ENCODE results near the gene WDR1. TPM values are rescaled to one million over a fixed set of nuclear protein-coding genes. Genes with fewer than 3 reads are reported as not detected.

The WDR1 gene
- total and polyA plus RNA-seq, 2 experiments from 2014 or later = 413 to 487 TPM

DNA sequence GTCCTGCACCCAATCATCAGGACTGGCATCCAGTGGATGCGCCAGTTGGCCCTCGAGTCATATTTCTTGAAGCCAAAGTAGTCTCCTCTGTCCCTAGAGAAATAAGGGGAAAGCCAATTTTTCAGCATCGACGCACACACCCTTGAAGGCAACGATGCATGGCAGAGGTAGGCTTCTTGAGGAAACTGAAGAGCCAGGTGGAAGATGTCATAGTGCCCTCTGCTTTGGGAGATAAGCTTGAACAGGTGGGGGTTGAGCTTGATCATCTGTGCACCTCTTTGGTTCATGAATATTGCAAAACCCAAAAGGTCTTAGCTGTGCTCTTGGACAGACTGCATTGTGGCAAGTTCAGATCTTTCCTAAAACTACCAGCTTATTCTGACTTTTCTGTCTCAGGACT lies 34.6 kb upstream of the WDR1 start:
- H3K9me3 ChIP-seq (ENCODE audit: low read depth) = no peaks in the 10 kb centered on the region
- in situ Hi-C loops (cut with MboI) = no loop called here
- no peak overlapping the region for H3K27ac ChIP-seq
- TF ChIP-seq EZH2phosphoT487 (IDR thresholded peaks at IDR 0.05; ENCODE audit: insufficient read depth, low read depth) (no peak), EZH2 (IDR thresholded peaks at IDR 0.05; ENCODE audit: insufficient read depth, poor library complexity, severe bottlenecking) (no peak)
- no peaks in the 10 kb centered on the region for H3K4me1 ChIP-seq (ENCODE audit: insufficient read depth)
- no peak for DNase-seq
- H4K20me1 ChIP-seq (ENCODE audit: insufficient read depth) = no peaks in the 10 kb centered on the region
- no peaks in the 10 kb centered on the region for H3K9me2 ChIP-seq (ENCODE audit: insufficient read depth)
- no peak overlapping the region for H3K9ac ChIP-seq
- no peaks in the 10 kb centered on the region for H3K79me2 ChIP-seq (ENCODE audit: insufficient read depth)
- H3K36me3 ChIP-seq (ENCODE audit: low read depth) = no peaks in the 10 kb centered on the region
- no peak overlapping the region for H3K4me2 ChIP-seq (ENCODE audit: unreplicated experiment)
- peaks cover 4% of the 10 kb centered on the region; the same call in 1 of the 2 replicates for H3K27me3 ChIP-seq (replicated peaks; ENCODE audit: insufficient read depth)
- H3K4me3 ChIP-seq = no peak overlapping the region
- H2AFZ ChIP-seq = no peak overlapping the region
- H3F3A ChIP-seq (ENCODE audit: insufficient read depth) = no peaks in the 10 kb centered on the region
- 70 to 79% methylated on average over 5 of the region's 5 CpGs for WGBS, 2 experiments (ENCODE audit: low coverage in 1 of 2, low lambda C conversion rate in 2 of 2, missing lambda C conversion rate in 2 of 2)

DNA sequence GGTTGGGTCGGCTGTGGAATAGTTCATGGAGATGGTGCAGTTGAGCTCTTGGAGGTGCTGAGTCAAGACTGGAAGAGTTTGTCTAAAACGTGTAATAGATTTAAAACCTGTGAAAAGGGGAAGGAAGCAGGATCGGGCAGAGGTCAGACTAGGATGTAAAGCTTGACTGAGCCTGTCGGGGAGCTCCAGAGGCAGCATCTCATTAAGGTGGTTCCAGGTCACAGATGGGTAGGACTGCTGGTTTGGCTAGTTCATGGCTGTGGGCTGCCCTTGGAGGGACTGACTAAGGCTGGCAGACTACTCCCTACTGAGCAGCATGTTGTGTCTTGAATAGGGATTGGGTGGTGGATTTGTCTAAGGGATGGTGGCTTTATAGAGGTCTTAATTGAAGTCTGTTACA lies 28.4 kb upstream of the WDR1 start:
- no peak for DNase-seq
- Histone ChIP-seq H3K4me2 (ENCODE audit: unreplicated experiment) (no peak overlapping the region), H4K20me1 (ENCODE audit: insufficient read depth) (no peaks in the 10 kb centered on the region), H3K79me2 (ENCODE audit: insufficient read depth) (no peaks in the 10 kb centered on the region), H3K9me3 (ENCODE audit: low read depth) (no peaks in the 10 kb centered on the region), H3K27me3 (replicated peaks; ENCODE audit: insufficient read depth) (peaks cover 13% of the 10 kb centered on the region), H3K9me2 (ENCODE audit: insufficient read depth) (no peaks in the 10 kb centered on the region), H3F3A (ENCODE audit: insufficient read depth) (no peaks in the 10 kb centered on the region), H3K27ac (no peak overlapping the region), H3K4me3 (no peak overlapping the region), H2AFZ (no peak overlapping the region), H3K9ac (no peak overlapping the region), H3K4me1 (ENCODE audit: insufficient read depth) (no peaks in the 10 kb centered on the region), H3K36me3 (ENCODE audit: low read depth) (no peaks in the 10 kb centered on the region)
- WGBS, 2 experiments (ENCODE audit: low coverage in 1 of 2, low lambda C conversion rate in 2 of 2, missing lambda C conversion rate in 2 of 2) = 73 to 74% methylated on average over 4 of the region's 4 CpGs
- in situ Hi-C loops (cut with MboI) = no loop called here
- no peak for TF ChIP-seq EZH2phosphoT487 (IDR thresholded peaks at IDR 0.05; ENCODE audit: insufficient read depth, low read depth)

DNA sequence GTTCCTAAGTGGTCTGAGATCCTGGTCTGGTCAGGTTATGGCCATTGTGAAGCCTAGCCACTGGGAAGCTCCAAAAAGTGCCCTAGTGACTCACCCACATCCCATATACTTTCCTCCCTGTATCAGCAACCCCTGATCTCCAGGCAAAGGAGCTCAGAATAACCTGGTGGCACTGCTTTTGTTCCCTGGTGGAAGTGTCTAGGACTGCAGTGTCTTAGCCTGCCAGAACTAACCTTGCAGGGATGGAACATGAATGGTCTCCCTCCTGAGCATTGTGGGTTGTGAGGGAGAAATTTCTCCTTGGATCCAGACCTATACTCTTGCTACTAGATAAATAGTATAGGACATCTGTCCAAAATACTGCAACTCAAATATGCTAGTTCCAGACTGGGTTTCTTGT lies 27.9 kb upstream of the WDR1 start:
- no peaks in the 10 kb centered on the region for H3K9me3 ChIP-seq (ENCODE audit: low read depth)
- no peak overlapping the region for H3K27ac ChIP-seq
- no peak overlapping the region for H3K4me3 ChIP-seq
- TF ChIP-seq EZH2phosphoT487 (IDR thresholded peaks at IDR 0.05; ENCODE audit: insufficient read depth, low read depth) (no peak), EZH2 (IDR thresholded peaks at IDR 0.05; ENCODE audit: insufficient read depth, poor library complexity, severe bottlenecking) (no peak)
- no peaks in the 10 kb centered on the region for H3F3A ChIP-seq (ENCODE audit: insufficient read depth)
- no peaks in the 10 kb centered on the region for H3K4me1 ChIP-seq (ENCODE audit: insufficient read depth)
- no peak for DNase-seq
- no peak overlapping the region for H2AFZ ChIP-seq
- no peaks in the 10 kb centered on the region for H3K36me3 ChIP-seq (ENCODE audit: low read depth)
- H3K9me2 ChIP-seq (ENCODE audit: insufficient read depth) = no peaks in the 10 kb centered on the region
- no peak overlapping the region for H3K4me2 ChIP-seq (ENCODE audit: unreplicated experiment)
- H3K27me3 ChIP-seq (replicated peaks; ENCODE audit: insufficient read depth) = peaks cover 13% of the 10 kb centered on the region
- H3K79me2 ChIP-seq (ENCODE audit: insufficient read depth) = no peaks in the 10 kb centered on the region
- H4K20me1 ChIP-seq (ENCODE audit: insufficient read depth) = no peaks in the 10 kb centered on the region
- in situ Hi-C loops (cut with MboI) = no loop called here
- no peak overlapping the region for H3K9ac ChIP-seq

DNA sequence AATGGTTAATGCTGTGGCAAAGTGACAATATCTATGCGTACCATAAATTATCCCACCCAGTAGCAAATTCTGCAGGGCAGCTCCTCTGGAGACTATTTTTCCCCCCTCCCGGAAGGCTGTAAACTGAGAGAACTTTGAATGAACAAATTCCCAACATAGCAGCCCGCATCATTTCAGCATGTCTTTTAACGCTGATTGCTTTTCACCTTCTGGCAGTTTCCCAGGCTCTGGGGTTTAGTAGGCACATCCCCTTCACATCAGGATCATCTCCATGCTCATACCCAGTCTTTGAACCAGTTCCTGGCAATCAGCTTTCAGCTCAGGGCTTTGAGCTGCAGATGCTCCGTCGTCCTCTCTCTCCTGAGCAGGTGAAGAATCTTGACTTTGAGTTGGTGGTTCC lies 26.6 kb upstream of the WDR1 start:
- Histone ChIP-seq H3K9ac (no peak overlapping the region), H3K79me2 (ENCODE audit: insufficient read depth) (no peaks in the 10 kb centered on the region), H3K9me2 (ENCODE audit: insufficient read depth) (no peaks in the 10 kb centered on the region), H3K27ac (no peak overlapping the region), H3F3A (ENCODE audit: insufficient read depth) (no peaks in the 10 kb centered on the region), H3K4me2 (ENCODE audit: unreplicated experiment) (no peak overlapping the region), H3K27me3 (replicated peaks; ENCODE audit: insufficient read depth) (peaks cover 13% of the 10 kb centered on the region), H3K4me1 (ENCODE audit: insufficient read depth) (no peaks in the 10 kb centered on the region), H3K9me3 (ENCODE audit: low read depth) (no peaks in the 10 kb centered on the region), H3K4me3 (no peak overlapping the region), H4K20me1 (ENCODE audit: insufficient read depth) (no peaks in the 10 kb centered on the region), H2AFZ (no peak overlapping the region), H3K36me3 (ENCODE audit: low read depth) (no peaks in the 10 kb centered on the region)
- WGBS, 2 experiments (ENCODE audit: low coverage in 1 of 2, low lambda C conversion rate in 2 of 2, missing lambda C conversion rate in 2 of 2) = 54 to 56% methylated on average over 6 of the region's 6 CpGs
- TF ChIP-seq EZH2 (IDR thresholded peaks at IDR 0.05; ENCODE audit: insufficient read depth, poor library complexity, severe bottlenecking) (no peak), EZH2phosphoT487 (IDR thresholded peaks at IDR 0.05; ENCODE audit: insufficient read depth, low read depth) (no peak)
- in situ Hi-C loops (cut with MboI) = no loop called here
- DNase-seq = no peak

All from GM23248 (cell line).